Left lung (tissue), 10 donors: ENCODE results near the gene NPTX1. TPM values are rescaled to one million over a fixed set of nuclear protein-coding genes. Genes with fewer than 3 reads are reported as not detected.

ENCODE experiments used
- ATAC-seq: fragments of 200-7000 bp; cut with Tn5 transposase; one replicate; pipeline ENCODE4 v1.9.1; 2020; ENCODE audit warnings: moderate library complexity
- DNase-seq, 4 donors: peaks; one replicate each; pipeline ENCODE4 v3.0.0-alpha.2; 2013 to 2020
- H3K27ac ChIP-seq, 2 donors: fragments of 200-600 bp; sonication (generic) in 1 of 2; one replicate each; pipeline versions ENCODE4 v1.5.0 to v1.8.0; 2020 to 2021
- H3K27me3 ChIP-seq, 2 donors: fragments of 200-600 bp; sonication (generic) in 1 of 2; one replicate each; pipeline versions ENCODE4 v1.5.0 to v1.8.0; 2020 to 2021
- H3K36me3 ChIP-seq, 2 donors: fragments of 200-600 bp; sonication (generic) in 1 of 2; one replicate each; pipeline versions ENCODE4 v1.5.0 to v1.8.0; 2020 to 2021
- H3K4me1 ChIP-seq, 2 donors: fragments of 200-600 bp; one replicate each; pipeline ENCODE4 v1.8.0; 2021
- H3K4me3 ChIP-seq, 2 donors: fragments of 200-600 bp; sonication (generic) in 1 of 2; one replicate each; pipeline versions ENCODE4 v1.5.0 to v1.8.0; 2020 to 2021; ENCODE audit warnings: mild to moderate bottlenecking in 1 of 2
- H3K9me3 ChIP-seq, 2 donors: fragments of 200-600 bp; sonication (generic) in 1 of 2; one replicate each; pipeline versions ENCODE4 v1.5.0 to v1.8.0; 2020 to 2021
- intact Hi-C, 2 donors: fragments of 100-400 bp; cut with DNase I; formaldehyde crosslinking; loops; one replicate each; pipeline versions ENCODE4 v1.11.2 to v1.14.2; 2022
- polyA plus RNA-seq, 6 donors: library from polyadenylated mRNA; unstranded; fragments of 120-200 nt; gene quantifications; one replicate each; pipeline ENCODE4 v1.2.1, GENCODE V29; 2013; ENCODE audit not compliant: insufficient read length in 6 of 6
- total RNA-seq, 2 donors: library from RNA; stranded (reverse); fragmentation: NEBNext Ultra II Directional; extraction: Animal tissue kit (Norgen Biotek cat#: 25700); gene quantifications; one replicate each; pipeline ENCODE4 v1.2.1, GENCODE V29; 2021
- TF ChIP-seq, protein P1 (sequence below), 2 donors: fragments of 200-600 bp; sonication (generic) in 1 of 2; IDR thresholded peaks; one replicate each; pipeline versions ENCODE4 v1.5.0 to v1.8.0; 2021; ENCODE audit warnings: antibody characterized with exemption in 2 of 2
- donor health status: DM: no; HTN: yes; CAD: no.
- donor health status: DM: no; HTN: no; CAD: no.

Gene NPTX1
- total and polyA plus RNA-seq, 8 donors: 0.17 to 9.1 (median 6.3) TPM

DNA sequence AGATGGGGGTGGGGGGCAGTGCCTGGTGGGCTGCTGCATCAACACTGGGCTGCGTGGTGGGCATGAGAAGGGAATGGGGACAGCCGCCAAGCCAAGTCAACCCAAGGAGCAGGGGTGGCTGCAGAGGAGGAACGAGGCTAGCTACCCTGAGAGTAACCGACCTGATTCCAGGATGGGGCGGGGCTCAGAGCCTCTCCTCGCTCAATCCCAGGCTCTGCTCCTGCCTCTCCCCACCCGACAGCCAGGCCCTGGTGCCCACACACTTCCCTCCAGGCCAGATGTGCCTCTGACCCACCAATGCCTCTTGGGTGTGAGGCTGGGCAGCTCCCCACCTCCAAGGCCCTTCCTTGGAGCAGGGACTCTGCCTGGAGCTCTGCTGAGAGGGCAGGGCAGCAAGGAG, 2.7 kb downstream of the NPTX1 start:
- H3K27me3 ChIP-seq: peaks cover 44 to 100% of the 10 kb centered on the region in 2 donors
- H3K4me3 ChIP-seq: no peak overlapping the region
- DNase-seq (no peak), ATAC-seq (no peak)
- intact Hi-C loops: no loop called here
- no peaks in the 10 kb centered on the region for H3K36me3 ChIP-seq
- no peaks in the 10 kb centered on the region for H3K9me3 ChIP-seq
- TF ChIP-seq, protein P1, sequence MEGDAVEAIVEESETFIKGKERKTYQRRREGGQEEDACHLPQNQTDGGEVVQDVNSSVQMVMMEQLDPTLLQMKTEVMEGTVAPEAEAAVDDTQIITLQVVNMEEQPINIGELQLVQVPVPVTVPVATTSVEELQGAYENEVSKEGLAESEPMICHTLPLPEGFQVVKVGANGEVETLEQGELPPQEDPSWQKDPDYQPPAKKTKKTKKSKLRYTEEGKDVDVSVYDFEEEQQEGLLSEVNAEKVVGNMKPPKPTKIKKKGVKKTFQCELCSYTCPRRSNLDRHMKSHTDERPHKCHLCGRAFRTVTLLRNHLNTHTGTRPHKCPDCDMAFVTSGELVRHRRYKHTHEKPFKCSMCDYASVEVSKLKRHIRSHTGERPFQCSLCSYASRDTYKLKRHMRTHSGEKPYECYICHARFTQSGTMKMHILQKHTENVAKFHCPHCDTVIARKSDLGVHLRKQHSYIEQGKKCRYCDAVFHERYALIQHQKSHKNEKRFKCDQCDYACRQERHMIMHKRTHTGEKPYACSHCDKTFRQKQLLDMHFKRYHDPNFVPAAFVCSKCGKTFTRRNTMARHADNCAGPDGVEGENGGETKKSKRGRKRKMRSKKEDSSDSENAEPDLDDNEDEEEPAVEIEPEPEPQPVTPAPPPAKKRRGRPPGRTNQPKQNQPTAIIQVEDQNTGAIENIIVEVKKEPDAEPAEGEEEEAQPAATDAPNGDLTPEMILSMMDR (IDR thresholded peaks at IDR 0.05): no peak
- H3K27ac ChIP-seq: no peak overlapping the region
- H3K4me1 ChIP-seq: peaks cover 20 to 41% of the 10 kb centered on the region in 2 donors

DNA sequence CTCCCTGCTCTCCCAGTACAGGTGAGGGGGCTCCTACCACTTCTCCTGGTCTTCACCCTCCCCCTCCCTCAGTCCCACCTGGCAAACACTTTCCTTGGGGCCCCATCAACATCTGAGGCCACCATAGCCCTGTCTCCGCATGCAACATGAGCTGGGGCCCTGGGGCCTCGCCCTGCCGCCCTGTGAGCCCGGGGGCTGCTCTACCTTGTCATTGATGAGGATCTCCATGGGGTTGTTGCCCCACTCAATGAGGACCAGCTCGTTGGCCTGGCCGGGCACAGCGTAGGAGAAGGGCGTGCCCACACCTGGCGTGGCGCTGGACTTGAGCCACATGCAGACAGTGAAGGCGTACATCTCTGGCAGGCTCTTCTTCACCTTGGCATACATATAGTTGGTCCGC, 3.4 kb downstream of the NPTX1 start:
- DNase-seq (no peak), ATAC-seq (no peak)
- H3K4me1 ChIP-seq: peaks cover 13 to 34% of the 10 kb centered on the region in 2 donors
- H3K4me3 ChIP-seq: no peak overlapping the region
- intact Hi-C loops: no loop called here
- H3K36me3 ChIP-seq: no peaks in the 10 kb centered on the region
- no peaks in the 10 kb centered on the region for H3K9me3 ChIP-seq
- H3K27me3 ChIP-seq: peaks cover 44 to 100% of the 10 kb centered on the region in 2 donors
- TF ChIP-seq, protein P1 (IDR thresholded peaks at IDR 0.05): no peak
- H3K27ac ChIP-seq: no peak overlapping the region

DNA sequence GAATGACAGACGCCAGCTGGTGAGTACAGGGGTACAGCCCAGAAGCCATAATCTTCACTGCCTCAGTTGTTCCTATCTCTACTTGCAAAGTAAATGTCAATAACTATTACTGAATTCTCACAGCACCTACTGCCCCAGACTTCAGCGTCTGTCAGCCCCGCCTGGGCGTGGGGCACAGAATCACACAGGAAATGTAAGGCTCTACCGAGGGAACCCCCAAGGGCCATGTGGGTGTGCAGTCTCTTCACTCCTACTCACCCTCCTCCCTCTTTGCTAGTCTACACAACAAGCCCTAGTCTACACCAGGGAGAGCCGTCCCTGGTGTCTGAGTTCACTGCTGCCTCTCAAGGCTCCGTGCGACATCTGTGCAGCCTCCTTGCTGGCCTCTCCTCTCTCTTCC, 4.5 kb downstream of the NPTX1 start:
- no peak overlapping the region for H3K4me3 ChIP-seq
- TF ChIP-seq, protein P1 (IDR thresholded peaks at IDR 0.05): no peak
- DNase-seq: no peak
- H3K9me3 ChIP-seq: no peaks in the 10 kb centered on the region
- H3K4me1 ChIP-seq: peaks cover 3 to 23% of the 10 kb centered on the region in 2 donors
- intact Hi-C loops: no loop called here
- no peak overlapping the region for H3K27ac ChIP-seq
- H3K27me3 ChIP-seq: peaks cover 35 to 100% of the 10 kb centered on the region in 2 donors
- no peaks in the 10 kb centered on the region for H3K36me3 ChIP-seq
- no peak for ATAC-seq

DNA sequence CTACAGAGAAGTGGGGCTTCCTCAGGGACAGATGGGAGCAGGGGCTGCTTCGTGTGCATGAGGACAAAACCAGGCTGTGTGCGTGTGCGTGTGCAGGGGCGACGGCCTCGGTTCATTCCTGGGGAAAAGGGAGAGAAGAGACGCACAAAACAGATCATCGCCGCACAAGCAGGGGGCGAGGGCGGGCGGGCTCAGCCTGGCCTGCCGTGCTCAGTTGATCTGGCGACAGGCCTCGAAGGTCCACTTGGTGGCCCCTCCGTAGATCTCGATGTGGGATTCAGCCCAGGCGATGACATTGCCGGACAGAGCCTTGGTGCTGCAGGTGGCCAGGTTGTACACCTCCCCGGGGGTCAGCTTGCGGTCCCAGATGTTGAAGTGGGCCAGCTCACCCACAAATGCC, 5.8 kb downstream of the NPTX1 start:
- intact Hi-C loops: no loop called here
- H3K27me3 ChIP-seq: peaks cover 23 to 100% of the 10 kb centered on the region in 2 donors

DNA sequence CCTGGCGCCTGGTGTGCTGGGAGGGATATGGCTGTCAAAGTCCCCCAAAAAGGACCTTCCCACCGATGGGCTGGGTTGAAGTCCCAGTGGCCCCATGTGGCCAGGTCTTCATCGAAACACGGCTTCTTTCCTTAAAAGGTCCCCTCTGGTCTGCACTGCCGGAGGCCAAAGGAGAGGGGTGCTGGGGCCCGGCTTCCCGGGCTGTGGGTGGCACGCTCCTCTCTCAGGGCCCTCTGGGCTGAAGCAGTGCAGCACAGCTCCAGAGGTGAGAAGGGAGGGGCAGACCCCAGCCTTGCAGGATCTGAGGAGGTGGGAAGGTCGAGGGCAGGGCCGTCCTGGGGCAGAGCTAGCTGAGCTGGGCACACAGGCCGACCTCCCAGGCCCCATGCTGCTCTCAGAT, 6.7 kb downstream of the NPTX1 start:
- TF ChIP-seq, protein P1 (IDR thresholded peaks at IDR 0.05): no peak
- intact Hi-C loops: no loop called here
- Histone ChIP-seq H3K4me3 (no peak overlapping the region), H3K36me3 (no peaks in the 10 kb centered on the region), H3K27ac (no peak overlapping the region), H3K9me3 (no peaks in the 10 kb centered on the region), H3K4me1 (peaks cover 0 to under 1% of the 10 kb centered on the region in 2 donors), H3K27me3 (peaks cover 15 to 99% of the 10 kb centered on the region in 2 donors)
- no peak for DNase-seq
- ATAC-seq: no peak

More for the DNA sequence above, 5.8 kb downstream of the NPTX1 start:
- Histone ChIP-seq H3K4me1 (peaks cover 0 to 10% of the 10 kb centered on the region in 2 donors), H3K4me3 (no peak overlapping the region), H3K9me3 (no peaks in the 10 kb centered on the region), H3K27ac (no peak overlapping the region), H3K36me3 (no peaks in the 10 kb centered on the region)
- TF ChIP-seq, protein P1 (IDR thresholded peaks at IDR 0.05): no peak
- no peak for DNase-seq
- ATAC-seq: no peak
